Eye (tissue), 1 donor: ENCODE measurements around the gene STAMBP.
A peak's percentile ranks its signal among the peaks of the same experiment; 100 is the strongest.

ENCODE experiments used
- DNase-seq: peaks from one replicate; pipeline ENCODE4 v3.0.0-alpha.2; 2015

Gene STAMBP

DNA sequence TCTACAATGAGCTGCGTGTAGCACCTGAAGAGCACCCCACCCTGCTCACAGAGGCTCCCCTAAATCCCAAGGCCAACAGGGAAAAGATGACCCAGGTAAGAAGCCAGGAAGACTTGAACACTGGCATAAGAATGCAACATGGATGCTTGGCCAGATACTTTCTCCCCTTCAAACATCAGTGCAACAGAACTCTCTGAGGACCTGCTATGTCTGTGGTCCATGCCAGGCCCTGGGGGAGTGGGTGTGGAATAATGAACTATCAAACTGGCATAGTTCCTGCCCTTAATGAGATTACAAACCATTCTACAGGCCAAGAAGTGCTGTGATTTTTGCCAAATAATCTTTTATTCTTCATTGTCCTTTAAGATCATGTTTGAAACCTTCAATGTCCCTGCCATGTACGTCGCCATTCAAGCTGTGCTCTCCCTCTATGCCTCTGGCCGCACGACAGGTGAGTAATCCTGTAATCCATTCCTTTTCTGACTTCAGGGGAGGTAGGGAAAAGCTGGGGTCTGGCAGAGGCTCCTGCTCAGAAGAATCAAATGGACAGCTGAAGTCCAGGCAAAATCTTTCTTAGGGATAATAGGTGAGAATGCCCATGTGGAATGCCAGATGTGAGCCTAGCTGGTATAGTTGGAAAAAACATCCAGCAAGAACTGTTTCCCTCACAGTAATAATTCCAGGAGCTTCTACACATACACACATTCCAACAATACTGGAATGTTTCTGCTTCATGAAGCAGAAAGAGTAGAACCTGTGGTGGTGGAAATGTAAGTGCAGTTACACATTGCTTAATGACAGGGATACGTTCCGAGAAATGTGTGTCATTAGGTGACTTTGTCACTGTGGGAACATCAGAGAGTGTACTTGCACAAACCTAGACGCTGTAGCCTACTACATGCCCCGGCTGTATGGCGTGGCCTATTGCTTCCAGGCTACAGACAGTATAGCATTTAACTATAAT, 80.2 kb downstream of the STAMBP start:
- peak; percentile 22 for DNase-seq

GRCh38 chr2:73910873-73911547, 82.2 kb downstream of the STAMBP start:
- no peak for DNase-seq

GRCh38 chr2:73911548-73912208, 82.9 kb downstream of the STAMBP start:
- no peak for DNase-seq

- DNase-seq = no peak
Observed at GRCh38 chr2:73913414-73914054, 84.8 kb downstream of the STAMBP start.

DNA sequence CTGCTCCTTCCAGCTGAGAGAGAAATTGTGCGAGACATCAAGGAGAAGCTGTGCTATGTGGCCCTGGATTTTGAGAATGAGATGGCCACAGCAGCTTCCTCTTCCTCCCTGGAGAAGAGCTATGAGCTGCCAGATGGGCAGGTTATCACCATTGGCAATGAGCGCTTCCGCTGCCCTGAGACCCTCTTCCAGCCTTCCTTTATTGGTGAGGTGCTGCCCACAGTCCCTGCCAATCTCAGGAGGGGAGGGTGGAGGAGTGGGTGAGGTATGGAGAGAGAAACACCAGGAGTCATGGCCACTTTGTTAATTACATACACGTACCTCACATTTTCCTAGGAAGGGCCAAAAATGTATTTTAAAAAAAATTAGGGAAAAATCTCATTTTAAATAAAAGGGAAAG, 85.9 kb downstream of the STAMBP start:
- DNase-seq = no peak

GRCh38 chr2:73915437-73915993, 86.8 kb downstream of the STAMBP start:
- no peak for DNase-seq

DNA sequence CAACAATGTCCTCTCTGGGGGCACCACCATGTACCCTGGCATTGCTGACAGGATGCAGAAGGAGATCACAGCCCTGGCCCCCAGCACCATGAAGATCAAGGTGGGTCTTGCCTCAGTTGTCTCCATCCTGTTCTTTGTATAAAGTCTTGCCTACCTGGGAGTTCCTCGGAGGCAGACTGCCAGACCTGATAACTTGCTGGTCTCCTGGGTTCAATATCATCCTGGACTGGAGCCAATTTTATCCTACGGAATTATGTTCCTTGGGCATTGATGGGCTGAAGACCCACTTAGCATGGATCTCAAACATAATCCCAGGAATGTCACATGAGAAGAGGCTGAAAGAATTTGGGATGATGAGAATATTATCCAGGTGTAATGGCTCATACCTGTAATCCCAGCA, 87.9 kb downstream of the STAMBP start:
- no peak for DNase-seq

- no peak for DNase-seq
Observed at GRCh38 chr2:73917296-73917695, 88.5 kb downstream of the STAMBP start.

DNA sequence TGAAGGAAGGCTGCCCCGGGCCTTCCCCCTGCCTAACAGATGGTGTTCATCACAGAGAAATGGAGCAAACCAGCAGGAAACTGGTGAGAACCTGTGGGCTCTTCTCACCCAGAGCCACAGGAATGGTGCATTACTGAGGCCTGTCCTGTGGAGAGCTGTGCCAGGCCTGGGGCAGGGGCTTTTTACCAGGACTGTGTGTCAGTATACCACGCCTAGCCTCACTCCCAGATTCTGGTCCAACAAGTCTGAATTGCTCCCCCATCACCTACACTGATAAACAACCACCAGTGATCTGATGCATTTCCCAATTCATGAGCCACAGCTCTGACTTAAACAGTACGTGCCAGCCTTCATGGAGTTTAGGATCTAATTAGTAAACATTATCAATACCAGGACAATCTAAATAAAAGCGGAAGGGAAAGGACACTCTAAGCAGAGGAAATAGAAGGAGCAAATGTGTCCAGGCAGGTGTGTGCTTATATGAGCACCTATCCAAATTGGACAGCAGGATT, 89.0 kb downstream of the STAMBP start:
- DNase-seq = no peak

- DNase-seq = no peak
Observed at GRCh38 chr2:73918856-73919255, 90.1 kb downstream of the STAMBP start.

GRCh38 chr2:73919596-73920228, 91.0 kb downstream of the STAMBP start:
- DNase-seq = no peak

DNA sequence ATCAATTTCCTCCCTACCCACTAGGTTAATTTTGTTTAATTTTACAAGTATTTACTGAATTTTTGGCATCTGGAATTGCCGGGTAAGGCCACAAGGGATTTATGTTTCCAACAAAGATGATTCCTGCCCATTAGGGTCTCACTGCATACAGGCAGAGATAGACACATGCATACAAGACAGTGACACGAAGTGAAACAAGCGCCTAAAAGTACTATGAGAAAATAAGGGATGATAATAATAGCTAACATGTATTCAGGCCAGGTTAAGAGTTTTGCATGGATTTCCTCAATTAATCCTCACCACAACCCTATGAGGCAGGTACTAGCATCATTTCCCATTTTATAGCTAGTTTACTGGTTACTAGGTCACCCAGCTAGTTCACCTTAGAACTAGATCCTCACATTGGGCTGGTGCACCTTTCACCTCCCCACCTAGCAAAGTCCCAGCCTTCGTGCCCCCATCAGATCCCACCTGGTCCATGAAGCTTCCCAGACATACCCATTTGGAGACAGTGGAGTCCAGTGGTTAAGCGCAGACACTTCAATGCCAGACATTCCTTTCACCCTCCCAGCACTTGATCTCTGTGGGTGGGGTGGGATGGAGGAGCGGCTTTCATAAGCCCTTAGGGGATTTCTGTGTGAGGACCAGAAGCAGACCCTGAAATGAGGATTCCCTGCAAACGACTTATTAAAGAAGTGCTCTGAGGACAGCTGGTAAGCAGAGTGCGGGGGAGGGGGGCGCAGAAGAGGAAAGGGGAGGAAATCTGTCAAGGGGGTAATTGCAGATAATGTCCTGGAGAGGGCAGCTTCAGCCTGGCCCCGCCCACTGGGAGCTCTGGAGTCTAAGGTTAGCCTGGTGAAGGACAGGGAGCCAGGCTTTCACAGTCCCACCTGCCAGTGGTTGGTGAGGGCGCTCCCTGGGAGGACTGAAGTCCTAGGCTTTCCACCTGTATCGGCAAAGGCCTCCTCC, 92.1 kb downstream of the STAMBP start:
- peak; percentile 59 for DNase-seq

- DNase-seq = no peak
Observed at GRCh38 chr2:73921581-73921980, 92.8 kb downstream of the STAMBP start.

- DNase-seq = no peak
Observed at GRCh38 chr2:73922681-73923080, 93.9 kb downstream of the STAMBP start.
